WTC11 (cell line): Measurements from ENCODE around the gene GPALPP1. TPM values are rescaled to one million over a fixed set of nuclear protein-coding genes. Genes with fewer than 3 reads are reported as not detected.
"Not testable (repeated sequence)": the region's sequence is repeated elsewhere in the genome, so short reads cannot be mapped to it uniquely, and the experiment has no call there.

ENCODE experiments used
- ATAC-seq: fragments of 200-7000 bp; cut with Tn5 transposase; 2 replicates; pipeline ENCODE4 v1.10.0; 2021; ENCODE audit warnings: mild to moderate bottlenecking, moderate library complexity
- CTCF ChIA-PET: fragments of 300-600 bp; sonication (Branson Sonifier 250); formaldehyde crosslinking; loops from one replicate; lab custom pipeline; 2021; ENCODE audit warnings: antibody characterized with exemption; lab: Charles Lee
- POLR2A ChIA-PET: fragments of 350-600 bp; sonication (Branson Sonifier 250); formaldehyde crosslinking; loops from one replicate; lab custom pipeline; 2021; ENCODE audit warnings: antibody characterized with exemption; lab: Charles Lee
- DNase-seq: peaks from one replicate; pipeline ENCODE4 v3.0.0; 2021; ENCODE audit warnings: low spot score
- H3K27ac Mint-ChIP-seq: 2 replicates; pipeline ENCODE4 v1.8.0; 2021; ENCODE audit warnings: mixed read lengths
- H3K27me3 Mint-ChIP-seq: 2 replicates; pipeline ENCODE4 v1.8.0; 2021; ENCODE audit warnings: low read depth, mild to moderate bottlenecking, moderate library complexity, mixed read lengths
- H3K36me3 Mint-ChIP-seq: 2 replicates; pipeline ENCODE4 v1.8.0; 2021; ENCODE audit warnings: mixed read lengths
- H3K4me1 Mint-ChIP-seq: 2 replicates; pipeline ENCODE4 v1.8.0; 2022; ENCODE audit warnings: mixed read lengths
- H3K4me3 Mint-ChIP-seq: 2 replicates; pipeline ENCODE4 v1.8.0; 2021; ENCODE audit warnings: mild to moderate bottlenecking, moderate library complexity, mixed read lengths
- H3K9me3 Mint-ChIP-seq: 2 replicates; pipeline ENCODE4 v1.8.0; 2021; ENCODE audit warnings: mixed read lengths
- ATF3 ChIP-seq: sonication (generic); formaldehyde crosslinking; conservative IDR thresholded peaks from 2 replicates; pipeline ENCODE4 v1.8.1; 2022; ENCODE audit warnings: mild to moderate bottlenecking, missing genetic modification reagents
- CREM ChIP-seq: sonication (generic); formaldehyde crosslinking; IDR thresholded peaks from 2 replicates; pipeline ENCODE4 v1.8.1; 2022; ENCODE audit warnings: mild to moderate bottlenecking, missing genetic modification reagents, moderate library complexity
- ETV6 ChIP-seq: sonication (generic); formaldehyde crosslinking; IDR thresholded peaks from 2 replicates; pipeline ENCODE4 v1.8.1; 2022; ENCODE audit warnings: mild to moderate bottlenecking, missing genetic modification reagents
- FOXP1 ChIP-seq: sonication (generic); formaldehyde crosslinking; IDR thresholded peaks from 2 replicates; pipeline ENCODE4 v1.8.0; 2022; ENCODE audit warnings: missing genetic modification reagents, mild to moderate bottlenecking, moderate library complexity, borderline replicate concordance
- GABPB1 ChIP-seq: sonication (generic); formaldehyde crosslinking; IDR thresholded peaks from 2 replicates; pipeline ENCODE4 v1.8.1; 2023; ENCODE audit warnings: mild to moderate bottlenecking, missing genetic modification reagents
- MAX ChIP-seq: sonication (generic); formaldehyde crosslinking; IDR thresholded peaks from 2 replicates; pipeline ENCODE4 v1.8.0; 2022; ENCODE audit warnings: mild to moderate bottlenecking, missing genetic modification reagents
- NFATC4 ChIP-seq: fragments of 250-450 bp; sonication (Bioruptor Pico); IDR thresholded peaks from 2 replicates; pipeline ENCODE4 v1.9.0; 2021; ENCODE audit warnings: mild to moderate bottlenecking
- NFYB ChIP-seq: sonication (generic); formaldehyde crosslinking; conservative IDR thresholded peaks from 2 replicates; pipeline ENCODE4 v1.8.0; 2022; ENCODE audit warnings: low read depth, missing genetic modification reagents
- NR2C2 ChIP-seq: sonication (generic); formaldehyde crosslinking; IDR thresholded peaks from 2 replicates; pipeline ENCODE4 v1.8.0; 2022; ENCODE audit warnings: mild to moderate bottlenecking, missing genetic modification reagents
- NR3C1 ChIP-seq: sonication (generic); formaldehyde crosslinking; conservative IDR thresholded peaks from 2 replicates; pipeline ENCODE4 v1.8.1; 2023; ENCODE audit warnings: low read depth, mild to moderate bottlenecking, missing genetic modification reagents
- SP1 ChIP-seq: sonication (generic); formaldehyde crosslinking; conservative IDR thresholded peaks from 2 replicates; pipeline ENCODE4 v1.8.1; 2022; ENCODE audit warnings: missing genetic modification reagents
- TEAD4 ChIP-seq: sonication (generic); formaldehyde crosslinking; IDR thresholded peaks from 2 replicates; pipeline ENCODE4 v1.8.0; 2022; ENCODE audit warnings: mild to moderate bottlenecking, missing genetic modification reagents
- TP53 ChIP-seq: sonication (generic); formaldehyde crosslinking; IDR thresholded peaks from 2 replicates; pipeline ENCODE4 v1.8.1; 2023; ENCODE audit warnings: mild to moderate bottlenecking, missing genetic modification reagents
- ZBTB21 ChIP-seq: sonication (generic); formaldehyde crosslinking; IDR thresholded peaks from 2 replicates; pipeline ENCODE4 v1.8.1; 2023; ENCODE audit warnings: mild to moderate bottlenecking, missing genetic modification reagents, borderline replicate concordance
- ZNF263 ChIP-seq: sonication (generic); formaldehyde crosslinking; IDR thresholded peaks from 2 replicates; pipeline ENCODE4 v1.8.1; 2022; ENCODE audit warnings: low read depth, mild to moderate bottlenecking, moderate library complexity, missing genetic modification reagents
- total RNA-seq: library from RNA; stranded (reverse); gene quantifications from 3 replicates; pipeline ENCODE4 v1.2.3, GENCODE V29; 2021
- TF ChIP-seq, protein P1 (sequence below): sonication (generic); formaldehyde crosslinking; IDR thresholded peaks from 2 replicates; pipeline ENCODE4 v1.8.1; 2023; ENCODE audit warnings: mild to moderate bottlenecking, missing genetic modification reagents
- TF ChIP-seq, protein P2 (sequence below): fragments of 250-450 bp; sonication (Bioruptor Pico); conservative IDR thresholded peaks from 2 replicates; pipeline ENCODE4 v1.9.0; 2021; ENCODE audit warnings: mild to moderate bottlenecking
- TF ChIP-seq, protein P3 (sequence below): sonication (generic); formaldehyde crosslinking; IDR thresholded peaks from 2 replicates; pipeline ENCODE4 v1.8.1; 2023; ENCODE audit warnings: mild to moderate bottlenecking, missing genetic modification reagents, borderline replicate concordance
- TF ChIP-seq, protein P4 (sequence below): sonication (generic); formaldehyde crosslinking; IDR thresholded peaks from 2 replicates; pipeline ENCODE4 v1.8.0; 2023; ENCODE audit warnings: mild to moderate bottlenecking, missing genetic modification reagents
- TF ChIP-seq, protein P5 (sequence below): sonication (generic); formaldehyde crosslinking; IDR thresholded peaks from 2 replicates; pipeline ENCODE4 v1.8.1; 2022; ENCODE audit warnings: low read depth, missing genetic modification reagents, borderline replicate concordance

The GPALPP1 gene
- total RNA-seq, 1 experiment from 2014 or later = 28.9 TPM

DNA sequence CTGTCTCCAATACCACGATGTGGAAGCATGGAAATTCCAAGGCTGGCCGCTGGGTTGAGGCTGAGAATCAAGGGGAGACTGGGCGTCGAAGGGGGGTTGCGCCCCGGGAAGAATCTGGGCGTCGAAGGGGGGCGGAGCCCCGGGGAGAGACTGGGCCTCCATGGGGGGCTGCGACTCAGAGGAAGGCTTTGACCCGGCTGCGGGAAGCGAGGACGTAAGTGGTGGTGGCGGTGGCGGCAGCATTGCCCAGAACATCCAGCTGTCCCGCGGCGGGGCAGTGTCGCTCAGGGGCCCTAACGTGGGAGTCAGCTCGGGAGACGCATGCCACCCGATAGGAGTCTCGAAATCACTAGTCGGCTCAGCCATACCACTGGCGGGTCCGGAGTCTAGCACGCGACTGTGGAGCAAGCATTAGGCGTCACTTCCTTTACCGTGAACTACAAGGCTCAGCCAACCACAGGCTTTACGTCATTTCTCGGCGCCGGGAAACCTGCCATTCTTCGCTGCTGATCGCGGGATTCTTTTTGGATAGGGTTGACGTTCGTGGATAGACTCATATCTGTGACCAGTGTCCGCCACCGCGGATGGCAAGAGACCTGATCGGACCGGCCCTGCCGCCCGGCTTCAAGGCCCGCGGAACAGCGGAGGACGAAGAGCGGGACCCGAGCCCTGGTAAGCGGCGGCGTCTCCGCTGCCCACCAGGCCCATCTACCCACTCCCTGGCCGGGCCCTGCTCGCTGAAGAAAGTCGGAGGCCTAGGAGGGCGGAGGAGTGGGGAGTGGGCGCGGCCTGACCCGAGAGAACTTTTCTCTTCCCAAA lies at the start of gene GPALPP1, which contains the start of gene NUFIP1 (continued):
- no peak for TF ChIP-seq ATF3
- TF ChIP-seq, protein P1, sequence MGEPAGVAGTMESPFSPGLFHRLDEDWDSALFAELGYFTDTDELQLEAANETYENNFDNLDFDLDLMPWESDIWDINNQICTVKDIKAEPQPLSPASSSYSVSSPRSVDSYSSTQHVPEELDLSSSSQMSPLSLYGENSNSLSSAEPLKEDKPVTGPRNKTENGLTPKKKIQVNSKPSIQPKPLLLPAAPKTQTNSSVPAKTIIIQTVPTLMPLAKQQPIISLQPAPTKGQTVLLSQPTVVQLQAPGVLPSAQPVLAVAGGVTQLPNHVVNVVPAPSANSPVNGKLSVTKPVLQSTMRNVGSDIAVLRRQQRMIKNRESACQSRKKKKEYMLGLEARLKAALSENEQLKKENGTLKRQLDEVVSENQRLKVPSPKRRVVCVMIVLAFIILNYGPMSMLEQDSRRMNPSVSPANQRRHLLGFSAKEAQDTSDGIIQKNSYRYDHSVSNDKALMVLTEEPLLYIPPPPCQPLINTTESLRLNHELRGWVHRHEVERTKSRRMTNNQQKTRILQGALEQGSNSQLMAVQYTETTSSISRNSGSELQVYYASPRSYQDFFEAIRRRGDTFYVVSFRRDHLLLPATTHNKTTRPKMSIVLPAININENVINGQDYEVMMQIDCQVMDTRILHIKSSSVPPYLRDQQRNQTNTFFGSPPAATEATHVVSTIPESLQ = no peak
- no peak for TF ChIP-seq NR3C1
- no peak for TF ChIP-seq TP53 (CRISPR knock-in tag)
- no peak for TF ChIP-seq ZBTB21 (CRISPR knock-in tag)
- no peak for TF ChIP-seq TEAD4 (CRISPR knock-in tag)
- peak; percentile 87 for TF ChIP-seq SP1 (CRISPR knock-in tag)
- TF ChIP-seq ETV6 = peak; percentile 78; the same call in 1 of the 2 replicates
- TF ChIP-seq CREM = peak; percentile 99
- TF ChIP-seq, protein P2, sequence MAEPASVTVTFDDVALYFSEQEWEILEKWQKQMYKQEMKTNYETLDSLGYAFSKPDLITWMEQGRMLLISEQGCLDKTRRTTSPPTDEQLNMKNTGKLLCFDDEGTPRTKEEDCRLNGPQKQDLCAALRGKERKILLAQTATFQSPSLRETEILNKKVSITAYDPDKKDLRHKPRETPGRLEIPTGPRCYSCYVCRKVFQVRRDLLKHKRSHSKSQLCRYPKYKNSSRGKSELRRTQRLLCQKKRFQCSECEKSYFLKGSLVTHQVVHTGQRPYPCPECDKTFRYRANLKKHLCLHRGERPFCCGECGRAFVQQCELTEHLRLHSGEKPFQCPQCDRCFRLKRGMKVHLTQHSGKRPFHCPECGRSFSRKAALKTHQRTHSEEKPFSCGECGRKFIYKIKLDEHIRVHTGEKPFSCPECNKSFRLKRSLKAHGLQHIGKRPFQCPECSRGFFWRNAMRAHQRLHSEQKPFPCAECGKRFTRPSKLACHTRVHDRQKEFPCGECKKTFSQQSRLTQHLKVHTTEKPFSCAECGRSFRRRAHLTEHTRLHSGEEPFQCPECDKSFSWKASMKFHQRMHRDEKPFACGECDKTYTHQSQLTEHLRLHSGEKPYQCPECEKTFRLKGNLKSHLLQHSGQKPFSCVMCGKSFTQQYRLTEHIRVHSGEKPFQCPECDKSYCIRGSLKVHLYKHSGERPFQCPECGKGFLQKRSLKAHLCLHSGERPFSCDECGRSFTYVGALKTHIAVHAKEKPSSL (CRISPR knock-in tag) = no peak
- no peak for TF ChIP-seq NR2C2
- TF ChIP-seq, protein P3, sequence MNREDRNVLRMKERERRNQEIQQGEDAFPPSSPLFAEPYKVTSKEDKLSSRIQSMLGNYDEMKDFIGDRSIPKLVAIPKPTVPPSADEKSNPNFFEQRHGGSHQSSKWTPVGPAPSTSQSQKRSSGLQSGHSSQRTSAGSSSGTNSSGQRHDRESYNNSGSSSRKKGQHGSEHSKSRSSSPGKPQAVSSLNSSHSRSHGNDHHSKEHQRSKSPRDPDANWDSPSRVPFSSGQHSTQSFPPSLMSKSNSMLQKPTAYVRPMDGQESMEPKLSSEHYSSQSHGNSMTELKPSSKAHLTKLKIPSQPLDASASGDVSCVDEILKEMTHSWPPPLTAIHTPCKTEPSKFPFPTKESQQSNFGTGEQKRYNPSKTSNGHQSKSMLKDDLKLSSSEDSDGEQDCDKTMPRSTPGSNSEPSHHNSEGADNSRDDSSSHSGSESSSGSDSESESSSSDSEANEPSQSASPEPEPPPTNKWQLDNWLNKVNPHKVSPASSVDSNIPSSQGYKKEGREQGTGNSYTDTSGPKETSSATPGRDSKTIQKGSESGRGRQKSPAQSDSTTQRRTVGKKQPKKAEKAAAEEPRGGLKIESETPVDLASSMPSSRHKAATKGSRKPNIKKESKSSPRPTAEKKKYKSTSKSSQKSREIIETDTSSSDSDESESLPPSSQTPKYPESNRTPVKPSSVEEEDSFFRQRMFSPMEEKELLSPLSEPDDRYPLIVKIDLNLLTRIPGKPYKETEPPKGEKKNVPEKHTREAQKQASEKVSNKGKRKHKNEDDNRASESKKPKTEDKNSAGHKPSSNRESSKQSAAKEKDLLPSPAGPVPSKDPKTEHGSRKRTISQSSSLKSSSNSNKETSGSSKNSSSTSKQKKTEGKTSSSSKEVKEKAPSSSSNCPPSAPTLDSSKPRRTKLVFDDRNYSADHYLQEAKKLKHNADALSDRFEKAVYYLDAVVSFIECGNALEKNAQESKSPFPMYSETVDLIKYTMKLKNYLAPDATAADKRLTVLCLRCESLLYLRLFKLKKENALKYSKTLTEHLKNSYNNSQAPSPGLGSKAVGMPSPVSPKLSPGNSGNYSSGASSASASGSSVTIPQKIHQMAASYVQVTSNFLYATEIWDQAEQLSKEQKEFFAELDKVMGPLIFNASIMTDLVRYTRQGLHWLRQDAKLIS (CRISPR knock-in tag) = no peak
- TF ChIP-seq NFATC4 (CRISPR knock-in tag) = no peak
- TF ChIP-seq, protein P4, sequence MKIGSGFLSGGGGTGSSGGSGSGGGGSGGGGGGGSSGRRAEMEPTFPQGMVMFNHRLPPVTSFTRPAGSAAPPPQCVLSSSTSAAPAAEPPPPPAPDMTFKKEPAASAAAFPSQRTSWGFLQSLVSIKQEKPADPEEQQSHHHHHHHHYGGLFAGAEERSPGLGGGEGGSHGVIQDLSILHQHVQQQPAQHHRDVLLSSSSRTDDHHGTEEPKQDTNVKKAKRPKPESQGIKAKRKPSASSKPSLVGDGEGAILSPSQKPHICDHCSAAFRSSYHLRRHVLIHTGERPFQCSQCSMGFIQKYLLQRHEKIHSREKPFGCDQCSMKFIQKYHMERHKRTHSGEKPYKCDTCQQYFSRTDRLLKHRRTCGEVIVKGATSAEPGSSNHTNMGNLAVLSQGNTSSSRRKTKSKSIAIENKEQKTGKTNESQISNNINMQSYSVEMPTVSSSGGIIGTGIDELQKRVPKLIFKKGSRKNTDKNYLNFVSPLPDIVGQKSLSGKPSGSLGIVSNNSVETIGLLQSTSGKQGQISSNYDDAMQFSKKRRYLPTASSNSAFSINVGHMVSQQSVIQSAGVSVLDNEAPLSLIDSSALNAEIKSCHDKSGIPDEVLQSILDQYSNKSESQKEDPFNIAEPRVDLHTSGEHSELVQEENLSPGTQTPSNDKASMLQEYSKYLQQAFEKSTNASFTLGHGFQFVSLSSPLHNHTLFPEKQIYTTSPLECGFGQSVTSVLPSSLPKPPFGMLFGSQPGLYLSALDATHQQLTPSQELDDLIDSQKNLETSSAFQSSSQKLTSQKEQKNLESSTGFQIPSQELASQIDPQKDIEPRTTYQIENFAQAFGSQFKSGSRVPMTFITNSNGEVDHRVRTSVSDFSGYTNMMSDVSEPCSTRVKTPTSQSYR (CRISPR knock-in tag) = no peak
- peak; percentile 86 for TF ChIP-seq GABPB1 (CRISPR knock-in tag)
- TF ChIP-seq, protein P5, sequence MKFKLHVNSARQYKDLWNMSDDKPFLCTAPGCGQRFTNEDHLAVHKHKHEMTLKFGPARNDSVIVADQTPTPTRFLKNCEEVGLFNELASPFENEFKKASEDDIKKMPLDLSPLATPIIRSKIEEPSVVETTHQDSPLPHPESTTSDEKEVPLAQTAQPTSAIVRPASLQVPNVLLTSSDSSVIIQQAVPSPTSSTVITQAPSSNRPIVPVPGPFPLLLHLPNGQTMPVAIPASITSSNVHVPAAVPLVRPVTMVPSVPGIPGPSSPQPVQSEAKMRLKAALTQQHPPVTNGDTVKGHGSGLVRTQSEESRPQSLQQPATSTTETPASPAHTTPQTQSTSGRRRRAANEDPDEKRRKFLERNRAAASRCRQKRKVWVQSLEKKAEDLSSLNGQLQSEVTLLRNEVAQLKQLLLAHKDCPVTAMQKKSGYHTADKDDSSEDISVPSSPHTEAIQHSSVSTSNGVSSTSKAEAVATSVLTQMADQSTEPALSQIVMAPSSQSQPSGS (CRISPR knock-in tag) = no peak
- peak; percentile 94 for TF ChIP-seq MAX (CRISPR knock-in tag)
- TF ChIP-seq NFYB (CRISPR knock-in tag) = peak; percentile 51
- peak; percentile 71; the same call in 1 of the 2 replicates for TF ChIP-seq FOXP1 (CRISPR knock-in tag)
- no peak for TF ChIP-seq ZNF263 (CRISPR knock-in tag)

GRCh38 chr13:44943411-44943810 lies 45.9 kb upstream of the GPALPP1 start:
- not testable (repeated sequence) for ATAC-seq, H3K4me1 Mint-ChIP-seq, H3K4me3 Mint-ChIP-seq, H3K27ac Mint-ChIP-seq, DNase-seq, H3K9me3 Mint-ChIP-seq, H3K27me3 Mint-ChIP-seq
- ChIA-PET CTCF (interaction anchor here (0.6 to 0.7 kb wide), 2 partner anchors 17 to 460 kb away, joined by 4 read pairs; no protein-coding TSS in a partner anchor), POLR2A (interaction anchor here (0.7 kb wide), 1 partner anchor 390 kb away, joined by 4 read pairs; no protein-coding TSS in a partner anchor)
- H3K36me3 Mint-ChIP-seq = peaks cover 23% of the 10 kb centered on the region
